ENCODE measurements around the gene C5orf52.

Gene C5orf52

DNA sequence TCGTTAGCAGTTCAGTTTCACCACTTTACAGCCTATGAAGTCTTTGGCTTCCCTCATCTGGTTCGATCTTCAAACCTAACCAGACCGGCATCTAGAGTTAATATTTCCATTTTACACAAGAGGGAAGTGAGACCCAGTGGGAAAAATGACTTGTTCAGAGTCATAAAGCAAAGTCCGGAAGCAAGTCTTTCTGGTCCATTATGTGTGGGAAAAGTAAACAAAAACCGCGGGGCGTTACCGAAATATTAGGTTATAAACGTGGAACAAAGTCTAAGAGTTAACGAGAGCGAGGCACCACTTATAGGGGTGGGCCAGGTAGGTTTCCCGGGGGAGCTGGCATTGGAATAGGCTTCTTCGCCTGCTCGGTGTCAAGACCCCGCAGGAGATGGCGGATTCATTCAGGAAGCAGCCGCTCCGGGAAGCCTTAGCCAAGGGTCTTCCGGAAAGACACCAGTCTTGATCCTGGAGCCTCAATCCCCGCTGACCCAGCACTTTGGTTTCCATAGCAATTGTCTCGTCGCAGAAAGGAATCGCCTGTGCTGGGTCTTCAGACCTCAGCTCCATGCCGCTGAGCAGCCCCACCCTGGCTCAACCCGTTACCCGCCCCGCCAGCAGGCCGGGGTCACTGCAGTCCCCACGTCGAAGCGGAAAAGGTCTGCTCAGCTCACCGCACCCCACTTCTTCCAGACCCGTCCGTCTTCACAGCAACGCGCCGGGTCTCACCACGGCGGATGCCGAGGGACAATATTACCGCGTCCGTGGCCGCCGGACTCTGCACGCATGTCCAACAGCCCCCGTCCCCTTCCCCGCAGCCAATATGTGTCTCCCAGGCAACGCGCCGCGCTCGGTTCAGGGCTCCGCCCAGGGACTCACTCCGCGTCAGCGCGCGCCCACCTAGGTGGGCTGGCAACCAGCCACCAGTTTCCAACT lies at the start of gene C5orf52:
TSS of gene C5orf52 (plus strand) at position 872 of the 930 bp plus-strand sequence. CDS start 82 bp downstream, outside the sequence.
- H3K27ac ChIP-seq (ENCODE audit: low read length), result no peak within 1 kb of the TSS
- DNase-seq, result no peak

GRCh38 chr5:157624144-157624543 lies 47.2 kb upstream of the C5orf52 start:
- no peak for DNase-seq
- H4K20me1 ChIP-seq (ENCODE audit: insufficient read depth, low read length), result no peaks in the 10 kb centered on the region
- no peaks in the 10 kb centered on the region for H3K4me1 ChIP-seq (ENCODE audit: low read length)
- no peak overlapping the region for H3K4me2 ChIP-seq (ENCODE audit: low read depth, low read length)
- no peak overlapping the region for H3K4me3 ChIP-seq (ENCODE audit: low read length)
- no peak overlapping the region for H2AFZ ChIP-seq (ENCODE audit: low read length)
- H3K9me3 ChIP-seq (replicated peaks; ENCODE audit: insufficient read depth, low read length), result no peaks in the 10 kb centered on the region
- no peak overlapping the region for H3K9ac ChIP-seq (ENCODE audit: low read length)
- no peaks in the 10 kb centered on the region for H3K36me3 ChIP-seq (replicated peaks; ENCODE audit: insufficient read depth, low read length)
- no peak overlapping the region for H3K27ac ChIP-seq (ENCODE audit: low read length)
- TF ChIP-seq CTCF (IDR thresholded peaks at IDR 0.05; ENCODE audit: low read length) (no peak), EZH2 (optimal IDR thresholded peaks at IDR 0.05; ENCODE audit: low read depth, low read length) (no peak), EZH2phosphoT487 (IDR thresholded peaks at IDR 0.05; ENCODE audit: low read length) (no peak)
- no peaks in the 10 kb centered on the region for H3F3A ChIP-seq (ENCODE audit: insufficient read depth, low read length)
- H3K27me3 ChIP-seq (replicated peaks; ENCODE audit: insufficient read depth, low read length), result no peaks in the 10 kb centered on the region
- no peaks in the 10 kb centered on the region for H3K9me2 ChIP-seq (replicated peaks; ENCODE audit: insufficient read depth, low read length)
- no peaks in the 10 kb centered on the region for H3K79me2 ChIP-seq (ENCODE audit: low read length)

More for the DNA sequence above, at the start of gene C5orf52:
- no peaks in the 10 kb centered on the region for H3K9me2 ChIP-seq (replicated peaks; ENCODE audit: insufficient read depth, low read length)
- H4K20me1 ChIP-seq (ENCODE audit: insufficient read depth, low read length), result no peaks in the 10 kb centered on the region
- no peaks in the 10 kb centered on the region for H3F3A ChIP-seq (ENCODE audit: insufficient read depth, low read length)
- no peaks in the 10 kb centered on the region for H3K79me2 ChIP-seq (ENCODE audit: low read length)
- no peaks in the 10 kb centered on the region for H3K36me3 ChIP-seq (replicated peaks; ENCODE audit: insufficient read depth, low read length)
- peak within 1 kb of the TSS; percentile 75 for H2AFZ ChIP-seq (ENCODE audit: low read length)
- peak within 1 kb of the TSS; percentile 94 for H3K4me2 ChIP-seq (ENCODE audit: low read depth, low read length)
- no peaks in the 10 kb centered on the region for H3K4me1 ChIP-seq (ENCODE audit: low read length)
- no peak within 1 kb of the TSS for H3K9ac ChIP-seq (ENCODE audit: low read length)
- TF ChIP-seq CTCF (IDR thresholded peaks at IDR 0.05; ENCODE audit: low read length), result no peak
- TF ChIP-seq EZH2phosphoT487 (IDR thresholded peaks at IDR 0.05; ENCODE audit: low read length), result no peak
- no peak for TF ChIP-seq EZH2 (optimal IDR thresholded peaks at IDR 0.05; ENCODE audit: low read depth, low read length)
- peak within 1 kb of the TSS; percentile 70 for H3K4me3 ChIP-seq (ENCODE audit: low read length)
- peaks cover 11% of the 10 kb centered on the region; the same call in 1 of the 2 replicates for H3K27me3 ChIP-seq (replicated peaks; ENCODE audit: insufficient read depth, low read length)
- H3K9me3 ChIP-seq (replicated peaks; ENCODE audit: insufficient read depth, low read length), result no peaks in the 10 kb centered on the region

- Histone ChIP-seq H3K27me3 (replicated peaks; ENCODE audit: insufficient read depth, low read length) (no peaks in the 10 kb centered on the region), H3K9ac (ENCODE audit: low read length) (no peak overlapping the region), H4K20me1 (ENCODE audit: insufficient read depth, low read length) (no peaks in the 10 kb centered on the region), H3K79me2 (ENCODE audit: low read length) (no peaks in the 10 kb centered on the region), H3K9me3 (replicated peaks; ENCODE audit: insufficient read depth, low read length) (no peaks in the 10 kb centered on the region), H3K4me3 (ENCODE audit: low read length) (no peak overlapping the region), H2AFZ (ENCODE audit: low read length) (no peak overlapping the region), H3K27ac (ENCODE audit: low read length) (no peak overlapping the region), H3K4me1 (ENCODE audit: low read length) (no peaks in the 10 kb centered on the region), H3K36me3 (replicated peaks; ENCODE audit: insufficient read depth, low read length) (no peaks in the 10 kb centered on the region), H3K9me2 (replicated peaks; ENCODE audit: insufficient read depth, low read length) (no peaks in the 10 kb centered on the region), H3F3A (ENCODE audit: insufficient read depth, low read length) (no peaks in the 10 kb centered on the region), H3K4me2 (ENCODE audit: low read depth, low read length) (no peak overlapping the region)
- TF ChIP-seq EZH2 (optimal IDR thresholded peaks at IDR 0.05; ENCODE audit: low read depth, low read length), result no peak
- TF ChIP-seq CTCF (IDR thresholded peaks at IDR 0.05; ENCODE audit: low read length), result no peak
- TF ChIP-seq EZH2phosphoT487 (IDR thresholded peaks at IDR 0.05; ENCODE audit: low read length), result no peak
- no peak for DNase-seq
Observed at GRCh38 chr5:157626831-157627230, 44.5 kb upstream of the C5orf52 start.

All from MM.1S (cell line).